ENCODE data around the gene POLR2M. TPM values are rescaled to one million over a fixed set of nuclear protein-coding genes. Genes with fewer than 3 reads are reported as not detected.

Gene POLR2M
- total and polyA plus RNA-seq, 4 donors = 20.6 to 306 (median 84.8) TPM

DNA sequence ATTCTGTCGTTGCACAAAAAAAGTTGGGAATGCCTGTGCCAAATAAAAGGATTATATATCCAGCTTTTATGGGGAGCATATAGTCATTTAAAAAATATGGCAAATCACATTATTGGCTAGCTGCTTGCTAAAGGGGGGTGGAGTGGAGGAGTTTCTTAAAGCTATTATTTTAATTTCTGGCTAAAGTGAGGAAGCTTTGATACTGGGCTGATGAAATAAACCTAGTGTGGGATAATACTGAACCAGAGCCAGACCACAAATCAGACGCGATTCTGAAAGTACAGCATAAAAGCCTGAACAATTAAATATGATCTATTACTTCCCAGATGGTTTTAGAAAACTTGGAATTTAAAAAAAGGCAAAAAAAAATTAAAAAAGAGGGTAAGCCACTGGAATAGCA lies 14.4 kb downstream of the POLR2M start:
- DNase-seq = peak in 2 of 3 donors; percentile 14 to 39
- 56 to 61% methylated on average over 3 of the region's 3 CpGs for WGBS, 2 donors
- H3K27me3 ChIP-seq (ENCODE audit: control insufficient read depth in 3 of 3, insufficient read depth in 3 of 3, low read length in 2 of 3) = no peaks in the 10 kb centered on the region
- no peak for ATAC-seq (ENCODE audit: insufficient read depth, low FRiP score)
- H3K9ac ChIP-seq (ENCODE audit: insufficient read depth in 1 of 2, low read length in 2 of 2) = no peak overlapping the region
- no peak overlapping the region for H3K4me3 ChIP-seq
- H3K9me3 ChIP-seq (ENCODE audit: control insufficient read depth in 4 of 4, insufficient read depth in 3 of 4, low read length in 3 of 4) = peaks cover 0 to 2% (median 0%) of the 10 kb centered on the region in 4 donors
- no peak overlapping the region for H3K27ac ChIP-seq (ENCODE audit: low read depth in 1 of 2, low read length in 1 of 2)
- TF ChIP-seq, protein P1, sequence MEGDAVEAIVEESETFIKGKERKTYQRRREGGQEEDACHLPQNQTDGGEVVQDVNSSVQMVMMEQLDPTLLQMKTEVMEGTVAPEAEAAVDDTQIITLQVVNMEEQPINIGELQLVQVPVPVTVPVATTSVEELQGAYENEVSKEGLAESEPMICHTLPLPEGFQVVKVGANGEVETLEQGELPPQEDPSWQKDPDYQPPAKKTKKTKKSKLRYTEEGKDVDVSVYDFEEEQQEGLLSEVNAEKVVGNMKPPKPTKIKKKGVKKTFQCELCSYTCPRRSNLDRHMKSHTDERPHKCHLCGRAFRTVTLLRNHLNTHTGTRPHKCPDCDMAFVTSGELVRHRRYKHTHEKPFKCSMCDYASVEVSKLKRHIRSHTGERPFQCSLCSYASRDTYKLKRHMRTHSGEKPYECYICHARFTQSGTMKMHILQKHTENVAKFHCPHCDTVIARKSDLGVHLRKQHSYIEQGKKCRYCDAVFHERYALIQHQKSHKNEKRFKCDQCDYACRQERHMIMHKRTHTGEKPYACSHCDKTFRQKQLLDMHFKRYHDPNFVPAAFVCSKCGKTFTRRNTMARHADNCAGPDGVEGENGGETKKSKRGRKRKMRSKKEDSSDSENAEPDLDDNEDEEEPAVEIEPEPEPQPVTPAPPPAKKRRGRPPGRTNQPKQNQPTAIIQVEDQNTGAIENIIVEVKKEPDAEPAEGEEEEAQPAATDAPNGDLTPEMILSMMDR (IDR thresholded peaks at IDR 0.05; ENCODE audit: control extremely low read depth, extremely low read depth) = no peak
- peaks cover 0 to 4% (median 0%) of the 10 kb centered on the region in 5 donors for H3K4me1 ChIP-seq (ENCODE audit: control insufficient read depth in 5 of 5, insufficient read depth in 5 of 5, low read length in 5 of 5)
- H3K36me3 ChIP-seq (ENCODE audit: control insufficient read depth in 4 of 4, insufficient read depth in 4 of 4, low read length in 4 of 4) = peaks cover 0 to 10% (median 9%) of the 10 kb centered on the region in 4 donors

DNA sequence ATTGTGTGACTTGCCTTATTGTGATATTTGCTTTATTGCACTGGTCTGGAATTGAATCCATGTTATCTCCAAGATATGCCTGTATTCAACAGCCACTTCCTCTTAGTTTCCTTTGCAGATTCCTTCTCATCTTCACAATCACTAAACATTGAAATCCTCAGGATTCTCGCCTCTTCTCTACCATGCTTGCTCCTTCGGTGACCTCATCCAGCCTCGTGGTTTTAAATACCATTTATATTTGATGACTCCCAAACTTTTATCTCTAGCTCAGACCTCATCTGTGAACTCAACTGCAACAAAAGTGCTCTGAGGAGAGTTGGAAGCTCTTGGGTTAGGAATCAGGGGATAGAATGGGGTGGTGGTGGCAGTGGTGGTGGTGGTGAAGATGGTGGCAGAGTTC lies 19.9 kb downstream of the POLR2M start:
- peaks cover 0 to 1% (median 0%) of the 10 kb centered on the region in 5 donors for H3K4me1 ChIP-seq (ENCODE audit: control insufficient read depth in 5 of 5, insufficient read depth in 5 of 5, low read length in 5 of 5)
- TF ChIP-seq, protein P1 (IDR thresholded peaks at IDR 0.05; ENCODE audit: control extremely low read depth, extremely low read depth) = no peak
- no peaks in the 10 kb centered on the region for H3K27me3 ChIP-seq (ENCODE audit: control insufficient read depth in 3 of 3, insufficient read depth in 3 of 3, low read length in 2 of 3)
- ATAC-seq (ENCODE audit: insufficient read depth, low FRiP score) (no peak), DNase-seq (no peak)
- H3K36me3 ChIP-seq (ENCODE audit: control insufficient read depth in 4 of 4, insufficient read depth in 4 of 4, low read length in 4 of 4) = no peaks in the 10 kb centered on the region
- H3K9ac ChIP-seq (ENCODE audit: insufficient read depth in 1 of 2, low read length in 2 of 2) = no peak overlapping the region
- H3K4me3 ChIP-seq = no peak overlapping the region
- H3K27ac ChIP-seq (ENCODE audit: low read depth in 1 of 2, low read length in 1 of 2) = no peak overlapping the region
- H3K9me3 ChIP-seq (ENCODE audit: control insufficient read depth in 4 of 4, insufficient read depth in 3 of 4, low read length in 3 of 4) = peaks cover 0 to 2% (median 0%) of the 10 kb centered on the region in 4 donors
- WGBS, 2 donors = 72 to 77% methylated on average over 3 of the region's 3 CpGs

DNA sequence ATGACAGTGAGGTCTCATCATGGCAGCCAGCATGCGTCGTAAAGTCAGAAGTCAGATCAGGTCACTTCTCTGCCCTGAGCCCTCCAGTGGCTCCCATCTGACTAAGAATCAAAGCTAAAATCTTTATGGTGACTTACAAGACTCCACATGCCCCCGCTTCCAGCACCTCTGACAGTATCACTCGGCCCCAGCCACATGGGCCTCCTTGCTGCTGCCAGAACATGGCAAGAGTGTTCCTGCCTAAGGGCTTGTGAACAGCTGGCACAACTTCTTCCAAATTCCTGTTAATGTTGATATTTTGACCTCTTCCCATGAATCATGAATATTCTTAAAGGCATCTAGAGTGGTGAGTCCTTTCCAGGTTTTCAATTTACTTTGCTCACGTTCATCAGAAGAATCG lies 20.5 kb downstream of the POLR2M start:
- Histone ChIP-seq H3K36me3 (ENCODE audit: control insufficient read depth in 4 of 4, insufficient read depth in 4 of 4, low read length in 4 of 4) (no peaks in the 10 kb centered on the region), H3K9me3 (ENCODE audit: control insufficient read depth in 4 of 4, insufficient read depth in 3 of 4, low read length in 3 of 4) (peaks cover 0 to 2% (median 0%) of the 10 kb centered on the region in 4 donors), H3K9ac (ENCODE audit: insufficient read depth in 1 of 2, low read length in 2 of 2) (no peak overlapping the region), H3K27me3 (ENCODE audit: control insufficient read depth in 3 of 3, insufficient read depth in 3 of 3, low read length in 2 of 3) (no peaks in the 10 kb centered on the region), H3K4me1 (ENCODE audit: control insufficient read depth in 5 of 5, insufficient read depth in 5 of 5, low read length in 5 of 5) (peaks cover 0 to 5% (median 0%) of the 10 kb centered on the region in 5 donors), H3K4me3 (no peak overlapping the region), H3K27ac (ENCODE audit: low read depth in 1 of 2, low read length in 1 of 2) (no peak overlapping the region)
- TF ChIP-seq, protein P1 (IDR thresholded peaks at IDR 0.05; ENCODE audit: control extremely low read depth, extremely low read depth) = no peak
- 94 to 97% methylated on average over 6 of the region's 6 CpGs for WGBS, 2 donors
- ATAC-seq (ENCODE audit: insufficient read depth, low FRiP score) = no peak
- DNase-seq = no peak

DNA sequence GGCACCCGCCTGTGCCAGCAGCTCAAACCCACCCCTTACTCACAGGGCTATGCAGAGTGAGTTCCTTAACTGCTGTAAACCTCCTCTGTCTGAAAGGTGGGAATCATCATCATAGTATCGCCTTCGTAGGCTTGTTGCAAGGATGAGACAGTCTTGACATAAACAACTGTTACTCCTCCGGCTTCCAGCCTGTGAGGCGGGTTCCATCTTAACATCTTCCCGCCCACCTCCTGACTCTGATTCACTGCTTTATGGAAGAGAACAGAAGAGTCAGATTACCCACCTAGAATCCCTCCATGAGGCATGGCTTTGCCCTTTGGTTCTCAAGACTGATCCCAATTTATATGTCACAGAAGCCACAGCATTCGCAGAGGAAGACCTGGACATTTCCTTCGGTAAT lies 21.9 kb downstream of the POLR2M start:
- no peaks in the 10 kb centered on the region for H3K36me3 ChIP-seq (ENCODE audit: control insufficient read depth in 4 of 4, insufficient read depth in 4 of 4, low read length in 4 of 4)
- H3K27ac ChIP-seq (ENCODE audit: low read depth in 1 of 2, low read length in 1 of 2) = no peak overlapping the region
- no peak for ATAC-seq (ENCODE audit: insufficient read depth, low FRiP score)
- TF ChIP-seq, protein P1 (IDR thresholded peaks at IDR 0.05; ENCODE audit: control extremely low read depth, extremely low read depth) = no peak
- peaks cover 0 to 2% (median 0%) of the 10 kb centered on the region in 4 donors for H3K9me3 ChIP-seq (ENCODE audit: control insufficient read depth in 4 of 4, insufficient read depth in 3 of 4, low read length in 3 of 4)
- H3K9ac ChIP-seq (ENCODE audit: insufficient read depth in 1 of 2, low read length in 2 of 2) = no peak overlapping the region
- peaks cover 0 to 10% (median 3%) of the 10 kb centered on the region in 5 donors for H3K4me1 ChIP-seq (ENCODE audit: control insufficient read depth in 5 of 5, insufficient read depth in 5 of 5, low read length in 5 of 5)
- WGBS, 2 donors = 96 to 98% methylated on average over 8 of the region's 8 CpGs
- H3K27me3 ChIP-seq (ENCODE audit: control insufficient read depth in 3 of 3, insufficient read depth in 3 of 3, low read length in 2 of 3) = no peaks in the 10 kb centered on the region
- no peak for DNase-seq
- no peak overlapping the region for H3K4me3 ChIP-seq

All from lung (tissue), 12 donors.